GM12891 (cell line): ENCODE measurements around the gene APOBEC3H.
A peak's percentile ranks its signal among the peaks of the same experiment; 100 is the strongest.
"Not testable (repeated sequence)": the region's sequence is repeated elsewhere in the genome, so short reads cannot be mapped to it uniquely, and the experiment has no call there.

Experiments used
- DNase-seq: peaks from one replicate; pipeline ENCODE4 v3.0.0; 2011; ENCODE audit warnings: low spot score; ENCODE audit not compliant: insufficient read length
- FAIRE-seq: peaks from 2 replicates; lab custom pipeline; 2011; peaks lifted over from hg19 to GRCh38; lab: Jason Lieb, UNC
- PAX5 ChIP-seq: IDR thresholded peaks from 2 replicates; pipeline ENCODE4 v1.6.1; 2011; ENCODE audit warnings: low read length, moderate library complexity, mild to moderate bottlenecking; ENCODE audit not compliant: insufficient read depth, severe bottlenecking
- POLR2A ChIP-seq: IDR thresholded peaks from 2 replicates; pipeline ENCODE4 v1.6.1; 2011; ENCODE audit warnings: low read depth, low read length, control low read depth
- POLR2AphosphoS5 ChIP-seq: IDR thresholded peaks from 2 replicates; pipeline ENCODE4 v1.6.1; 2011; ENCODE audit warnings: low read depth, low read length, control low read depth
- POU2F2 ChIP-seq: IDR thresholded peaks from 2 replicates; pipeline ENCODE4 v1.6.1; 2011; ENCODE audit warnings: low read depth, mild to moderate bottlenecking, control low read depth, low read length, moderate library complexity
- SPI1 ChIP-seq: IDR thresholded peaks from 2 replicates; pipeline ENCODE4 v1.6.1; 2011; ENCODE audit warnings: low read depth, low read length, control low read depth
- TAF1 ChIP-seq: IDR thresholded peaks from 2 replicates; pipeline ENCODE4 v1.6.1; 2011; ENCODE audit warnings: low read depth, low read length, control low read depth

The APOBEC3H gene

DNA sequence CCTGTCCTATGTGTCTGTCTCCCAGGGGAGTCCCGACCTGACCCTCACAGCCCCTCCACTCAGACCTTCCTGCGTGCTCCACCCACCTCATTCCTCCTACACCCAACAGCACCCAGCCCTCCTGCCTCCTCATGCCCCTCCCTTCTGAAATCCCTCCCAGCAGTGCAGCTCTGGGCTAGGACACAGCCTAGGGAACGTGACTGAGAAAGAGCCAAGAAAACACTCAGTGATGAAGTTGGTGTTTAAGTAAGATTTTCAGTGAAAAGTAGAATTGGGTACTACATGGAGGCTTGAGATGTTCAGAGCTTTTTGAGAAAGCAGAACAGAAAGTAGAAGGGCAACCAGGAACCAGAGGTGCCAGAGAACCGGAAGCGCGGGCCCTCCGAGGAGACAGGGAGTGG is 24.5 kb upstream of the APOBEC3H start:
- peak; percentile 90 for TF ChIP-seq SPI1
- DNase-seq: not testable (repeated sequence)
- peak; percentile 89 for FAIRE-seq

DNA sequence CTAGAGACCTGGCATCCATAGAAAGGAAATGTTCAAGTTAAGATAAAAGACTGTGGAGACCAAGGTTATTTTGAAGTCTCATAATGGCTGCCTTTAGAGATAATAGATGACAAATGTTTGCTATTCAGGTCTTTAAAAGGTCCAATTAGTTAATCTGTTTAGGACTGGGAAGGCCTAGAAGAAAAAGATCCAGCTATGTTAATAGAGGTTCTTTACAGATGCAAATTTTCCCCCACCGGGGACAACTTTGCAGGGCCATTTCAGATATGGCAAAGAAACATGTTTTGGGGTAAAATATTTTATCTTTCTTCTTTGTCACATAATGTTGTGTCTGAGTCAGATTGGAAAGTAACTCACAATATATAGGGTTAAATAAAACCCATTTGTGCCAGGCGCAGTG is 23.1 kb upstream of the APOBEC3H start:
- no peak for DNase-seq
- no peak for FAIRE-seq
- TF ChIP-seq TAF1 (no peak), POLR2A (no peak), PAX5 (no peak), POU2F2 (no peak)

GRCh38 chr22:39076155-39077025 is 20.7 kb upstream of the APOBEC3H start:
- DNase-seq: not testable (repeated sequence)
- FAIRE-seq: peak; percentile 35
- TF ChIP-seq POU2F2: peak; percentile 74; the same call in 1 of the 2 replicates

GRCh38 chr22:39077026-39077840 is 19.8 kb upstream of the APOBEC3H start, which contains the start of gene APOBEC3G:
TSS of gene APOBEC3G (plus strand) at chr22:39077275. CDS start at chr22:39077362, 87 bp downstream.
- not testable (repeated sequence) for DNase-seq

DNA sequence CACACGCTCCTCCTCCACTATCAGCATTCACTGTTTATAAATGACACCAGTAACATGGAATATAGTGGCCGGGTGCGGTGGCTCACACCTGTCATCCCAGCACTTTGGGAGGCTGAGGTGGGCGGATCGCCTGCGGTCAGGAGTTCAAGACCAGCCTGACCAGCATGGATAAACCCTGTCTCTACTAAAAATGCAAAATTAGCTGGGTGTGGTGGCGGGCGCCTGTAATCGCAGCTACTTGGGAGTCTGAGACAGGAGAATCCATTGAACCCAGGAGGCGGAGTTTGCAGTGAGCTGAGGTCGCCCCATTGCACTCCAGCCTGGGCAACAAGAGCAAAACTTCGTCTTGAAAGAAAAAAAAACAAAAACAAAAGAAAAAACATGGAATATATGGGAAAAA is 19.1 kb upstream of the APOBEC3H start:
- FAIRE-seq: peak; percentile 68
- DNase-seq: not testable (repeated sequence)

More at GRCh38 chr22:39077026-39077840, 19.8 kb upstream of the APOBEC3H start, which contains the start of gene APOBEC3G:
- peak; percentile 86 for FAIRE-seq

GRCh38 chr22:39078329-39078728 is 18.7 kb upstream of the APOBEC3H start:
- TF ChIP-seq TAF1: no peak
- no peak for FAIRE-seq
- DNase-seq: no peak

DNA sequence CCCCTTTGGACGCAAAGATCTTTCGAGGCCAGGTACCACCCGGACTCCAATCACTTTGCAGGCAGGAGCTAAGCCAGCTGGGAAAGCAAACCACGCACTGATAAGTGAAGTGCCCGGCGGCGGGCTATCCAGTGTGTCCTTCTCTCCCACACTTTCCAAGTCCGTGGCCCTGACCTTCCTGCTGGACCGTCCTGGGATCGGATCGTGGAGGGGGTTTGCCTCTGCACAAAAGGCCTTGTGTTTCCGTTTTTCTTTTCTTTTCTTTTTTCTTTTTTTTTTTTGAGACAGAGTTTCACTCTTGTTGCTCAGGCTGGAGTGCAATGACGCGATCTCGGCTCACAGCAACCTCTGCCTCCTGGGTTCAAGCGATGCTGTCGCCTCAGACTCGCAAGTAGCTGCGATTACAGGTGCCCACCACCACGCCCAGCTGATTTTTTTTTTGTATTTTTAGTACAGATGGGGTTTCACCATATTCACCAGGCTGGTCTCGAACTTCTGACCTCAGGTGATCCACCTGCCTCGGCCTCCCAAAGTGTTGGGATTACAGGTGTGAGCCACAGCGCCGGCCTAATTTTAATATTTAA is 17.9 kb upstream of the APOBEC3H start:
- peak; percentile 77 for FAIRE-seq
- DNase-seq: not testable (repeated sequence)

GRCh38 chr22:39080052-39080762 is 16.8 kb upstream of the APOBEC3H start:
- TF ChIP-seq POLR2AphosphoS5 (no peak), SPI1 (no peak), TAF1 (no peak), PAX5 (no peak), POU2F2 (no peak), POLR2A (no peak)
- DNase-seq (no peak), FAIRE-seq (peak; percentile 89)

GRCh38 chr22:39081016-39081415 is 16.0 kb upstream of the APOBEC3H start:
- TF ChIP-seq POU2F2: no peak
- TF ChIP-seq POLR2A: no peak
- TF ChIP-seq POLR2AphosphoS5: no peak
- TF ChIP-seq TAF1: no peak
- no peak for TF ChIP-seq SPI1
- no peak for TF ChIP-seq PAX5
- no peak for DNase-seq
- no peak for FAIRE-seq

GRCh38 chr22:39081598-39081997 is 15.4 kb upstream of the APOBEC3H start:
- no peak for TF ChIP-seq SPI1
- TF ChIP-seq TAF1: no peak
- no peak for TF ChIP-seq PAX5
- FAIRE-seq: no peak
- no peak for DNase-seq
